Astrocyte (in vitro differentiated cells and primary cell): ENCODE results near the gene XPNPEP1. TPM values are rescaled to one million over a fixed set of nuclear protein-coding genes. Genes with fewer than 3 reads are reported as not detected.

Experiments
- DNase-seq: peaks from one replicate; pipeline ENCODE4 v3.0.0-alpha.2; 2010; ENCODE audit warnings: low read depth
- FAIRE-seq: peaks from 2 replicates; lab custom pipeline; 2011; peaks lifted over from hg19 to GRCh38; lab: Jason Lieb, UNC
- H2AFZ ChIP-seq: 2 replicates; pipeline ENCODE4 v1.6.0; 2012; ENCODE audit warnings: low read depth, low read length, inconsistent platforms
- H3K27ac ChIP-seq: 2 replicates; pipeline ENCODE4 v1.5.1; 2011; ENCODE audit warnings: low read depth, low read length, inconsistent platforms
- H3K27me3 ChIP-seq: 2 replicates; pipeline ENCODE4 v1.6.0; 2011; ENCODE audit warnings: low read length, inconsistent platforms; ENCODE audit not compliant: insufficient read depth
- H3K36me3 ChIP-seq: 2 replicates; pipeline ENCODE4 v1.5.1; 2011; ENCODE audit warnings: low read length, inconsistent platforms; ENCODE audit not compliant: insufficient read depth
- H3K4me1 ChIP-seq: 2 replicates; pipeline ENCODE4 v1.5.1; 2011; ENCODE audit warnings: low read length, inconsistent platforms; ENCODE audit not compliant: insufficient read depth
- H3K4me2 ChIP-seq: 2 replicates; pipeline ENCODE4 v1.6.0; 2012; ENCODE audit warnings: low read length, inconsistent platforms
- H3K4me3 ChIP-seq: 2 replicates; pipeline ENCODE4 v1.5.1; 2011; ENCODE audit warnings: low read depth, mild to moderate bottlenecking, low read length, inconsistent platforms; ENCODE audit not compliant: insufficient read depth
- H3K79me2 ChIP-seq: 2 replicates; pipeline ENCODE4 v1.6.0; 2012; ENCODE audit warnings: mild to moderate bottlenecking, low read length, inconsistent platforms; ENCODE audit not compliant: insufficient read depth
- H3K9ac ChIP-seq: 2 replicates; pipeline ENCODE4 v1.6.0; 2012; ENCODE audit warnings: mild to moderate bottlenecking, low read length, inconsistent platforms
- H3K9me3 ChIP-seq: 2 replicates; pipeline ENCODE4 v1.5.1; 2012; ENCODE audit warnings: low read depth, mild to moderate bottlenecking, low read length, inconsistent platforms; ENCODE audit not compliant: insufficient read depth
- H4K20me1 ChIP-seq: 2 replicates; pipeline ENCODE4 v1.6.0; 2012; ENCODE audit warnings: low read length, inconsistent platforms; ENCODE audit not compliant: insufficient read depth
- H3K27ac Mint-ChIP-seq: one replicate; pipeline ENCODE4 v1.8.0; 2021; ENCODE audit warnings: mild to moderate bottlenecking, mixed read lengths; ENCODE audit not compliant: unreplicated experiment
- H3K27me3 Mint-ChIP-seq: one replicate; pipeline ENCODE4 v1.8.0; 2021; ENCODE audit warnings: low read depth, mixed read lengths; ENCODE audit not compliant: unreplicated experiment
- H3K36me3 Mint-ChIP-seq: one replicate; pipeline ENCODE4 v1.8.0; 2021; ENCODE audit warnings: low read depth, mixed read lengths; ENCODE audit not compliant: unreplicated experiment
- H3K4me1 Mint-ChIP-seq: one replicate; pipeline ENCODE4 v1.8.0; 2021; ENCODE audit warnings: low read depth, mixed read lengths; ENCODE audit not compliant: unreplicated experiment
- H3K4me3 Mint-ChIP-seq: one replicate; pipeline ENCODE4 v1.8.0; 2021; ENCODE audit warnings: mild to moderate bottlenecking, moderate library complexity, mixed read lengths; ENCODE audit not compliant: unreplicated experiment
- H3K9me3 Mint-ChIP-seq: one replicate; pipeline ENCODE4 v1.8.0; 2021; ENCODE audit warnings: mild to moderate bottlenecking, mixed read lengths; ENCODE audit not compliant: unreplicated experiment
- CTCF ChIP-seq: IDR thresholded peaks from 2 replicates; pipeline ENCODE4 v1.5.1; 2011; ENCODE audit warnings: low read depth, mild to moderate bottlenecking, inconsistent platforms, low read length, moderate library complexity; ENCODE audit not compliant: insufficient read depth
- EZH2 ChIP-seq: IDR thresholded peaks from 2 replicates; pipeline ENCODE4 v1.6.1; 2012; ENCODE audit warnings: mild to moderate bottlenecking, low read length, inconsistent platforms; ENCODE audit not compliant: insufficient read depth
- total RNA-seq: library from RNA; stranded (reverse); gene quantifications from 2 replicates; pipeline ENCODE4 v1.2.1, GENCODE V29; 2021

Gene XPNPEP1
- total RNA-seq, 1 donor from 2014 or later = 100 TPM

GRCh38 chr10:109952526-109952925 is 29.2 kb upstream of the XPNPEP1 start:
- H3K27me3 Mint-ChIP-seq = no peaks in the 10 kb centered on the region
- no peak for FAIRE-seq

GRCh38 chr10:109947111-109947920 is 24.0 kb upstream of the XPNPEP1 start:
- no peak overlapping the region for H3K27ac Mint-ChIP-seq
- H3K27ac ChIP-seq = no peak overlapping the region
- H3K4me3 ChIP-seq = no peak overlapping the region
- no peaks in the 10 kb centered on the region for H3K9me3 ChIP-seq
- TF ChIP-seq CTCF = no peak
- TF ChIP-seq EZH2 = no peak
- H3K4me1 Mint-ChIP-seq = no peaks in the 10 kb centered on the region
- no peak overlapping the region for H2AFZ ChIP-seq
- H3K4me3 Mint-ChIP-seq = no peak overlapping the region
- H3K79me2 ChIP-seq = no peaks in the 10 kb centered on the region
- no peaks in the 10 kb centered on the region for H3K27me3 ChIP-seq
- peaks cover 6% of the 10 kb centered on the region for H3K27me3 Mint-ChIP-seq
- FAIRE-seq = no peak
- H3K4me1 ChIP-seq = no peaks in the 10 kb centered on the region
- peaks cover 22% of the 10 kb centered on the region for H3K36me3 Mint-ChIP-seq
- peaks cover 2% of the 10 kb centered on the region for H3K9me3 Mint-ChIP-seq
- H3K9ac ChIP-seq = no peak overlapping the region
- H4K20me1 ChIP-seq = no peaks in the 10 kb centered on the region
- no peak overlapping the region for H3K4me2 ChIP-seq
- H3K36me3 ChIP-seq = no peaks in the 10 kb centered on the region
- DNase-seq = no peak

More at GRCh38 chr10:109952526-109952925, 29.2 kb upstream of the XPNPEP1 start:
- TF ChIP-seq EZH2 (no peak), CTCF (no peak)
- H3K27ac ChIP-seq = no peak overlapping the region
- H3K79me2 ChIP-seq = no peaks in the 10 kb centered on the region
- H3K9me3 ChIP-seq = no peaks in the 10 kb centered on the region
- H3K36me3 ChIP-seq = no peaks in the 10 kb centered on the region
- H3K9me3 Mint-ChIP-seq = no peaks in the 10 kb centered on the region
- no peaks in the 10 kb centered on the region for H3K27me3 ChIP-seq
- H4K20me1 ChIP-seq = no peaks in the 10 kb centered on the region
- H3K9ac ChIP-seq = no peak overlapping the region
- no peak overlapping the region for H3K4me2 ChIP-seq
- H3K4me1 ChIP-seq = no peaks in the 10 kb centered on the region
- DNase-seq = no peak
- H3K4me1 Mint-ChIP-seq = peaks cover 3% of the 10 kb centered on the region
- no peak overlapping the region for H3K4me3 ChIP-seq
- peaks cover 21% of the 10 kb centered on the region for H3K36me3 Mint-ChIP-seq
- no peak overlapping the region for H3K4me3 Mint-ChIP-seq
- H2AFZ ChIP-seq = no peak overlapping the region
- no peak overlapping the region for H3K27ac Mint-ChIP-seq

DNA sequence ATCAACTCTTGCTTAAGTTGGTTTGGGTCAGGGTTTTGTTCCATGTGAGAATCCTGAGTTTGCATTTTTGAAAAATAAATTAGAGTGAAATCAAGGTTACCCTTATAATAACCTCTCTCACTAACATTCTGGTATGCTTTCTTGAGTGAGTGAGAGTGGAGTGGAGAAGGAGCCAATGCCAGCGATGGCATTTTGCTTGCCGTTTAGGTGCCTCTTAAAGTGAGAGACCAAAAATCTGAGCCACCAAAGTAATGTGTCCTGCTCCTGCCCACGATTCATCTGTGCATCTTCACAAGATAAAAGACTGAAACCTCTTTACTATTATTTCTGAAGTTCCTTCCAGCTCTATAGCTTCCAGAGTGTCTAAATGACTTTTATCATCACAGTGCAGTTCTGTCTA is 23.4 kb upstream of the XPNPEP1 start:
- DNase-seq (no peak), FAIRE-seq (no peak)
- Histone ChIP-seq H3K9ac (no peak overlapping the region), H3K36me3 (no peaks in the 10 kb centered on the region), H3K79me2 (no peaks in the 10 kb centered on the region), H4K20me1 (no peaks in the 10 kb centered on the region), H3K9me3 (no peaks in the 10 kb centered on the region), H2AFZ (no peak overlapping the region), H3K27ac (no peak overlapping the region), H3K27me3 (no peaks in the 10 kb centered on the region), H3K4me1 (no peaks in the 10 kb centered on the region), H3K4me2 (no peak overlapping the region), H3K4me3 (no peak overlapping the region)
- Mint-ChIP-seq H3K27me3 (peaks cover 6% of the 10 kb centered on the region), H3K36me3 (peaks cover 22% of the 10 kb centered on the region), H3K4me3 (no peak overlapping the region), H3K4me1 (no peaks in the 10 kb centered on the region), H3K27ac (no peak overlapping the region), H3K9me3 (peaks cover 2% of the 10 kb centered on the region)
- TF ChIP-seq EZH2 (no peak), CTCF (no peak)
